Measurements from ENCODE around the gene EMCN. TPM values are rescaled to one million over a fixed set of nuclear protein-coding genes. Genes with fewer than 3 reads are reported as not detected.

EMCN gene
- total RNA-seq, 1 donor = not detected

DNA sequence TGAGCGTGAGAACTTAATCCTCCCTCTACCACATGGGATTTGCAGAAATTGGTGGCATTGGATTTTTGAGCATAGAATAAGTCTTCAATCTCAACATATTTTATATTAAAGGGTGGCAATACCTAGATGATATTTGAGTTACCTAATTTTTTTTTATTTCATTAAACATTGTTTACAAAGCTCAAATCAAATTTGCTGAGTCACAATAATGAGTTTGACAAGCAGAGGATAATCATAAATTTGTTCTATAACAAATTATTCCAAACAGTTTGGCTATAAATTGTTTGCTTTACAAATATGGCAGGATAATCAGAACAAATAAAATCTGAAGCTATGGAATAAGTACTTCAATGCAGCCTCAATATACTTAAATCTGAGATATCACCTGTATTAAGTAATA, 22.7 kb downstream of the EMCN start:
- DNase-seq (ENCODE audit: insufficient read length, low spot score, missing footprints) = no peak
- Histone ChIP-seq H3K4me1 (ENCODE audit: insufficient read depth, low read length) (no peaks in the 10 kb centered on the region), H3K4me2 (ENCODE audit: insufficient read depth, low read length) (no peak overlapping the region), H4K20me1 (ENCODE audit: insufficient read depth, low read length) (no peaks in the 10 kb centered on the region), H3K36me3 (ENCODE audit: insufficient read depth, low read length) (no peaks in the 10 kb centered on the region), H3K9me3 (ENCODE audit: low read depth, low read length) (no peaks in the 10 kb centered on the region), H3K4me3 (ENCODE audit: insufficient read depth, low read length) (no peak overlapping the region), H3K79me2 (ENCODE audit: insufficient read depth, low read length) (no peaks in the 10 kb centered on the region), H2AFZ (ENCODE audit: low read length) (no peak overlapping the region), H3K27ac (ENCODE audit: low read depth, low read length) (no peak overlapping the region), H3K27me3 (ENCODE audit: insufficient read depth, low read length) (no peaks in the 10 kb centered on the region)
- TF ChIP-seq, protein P1, sequence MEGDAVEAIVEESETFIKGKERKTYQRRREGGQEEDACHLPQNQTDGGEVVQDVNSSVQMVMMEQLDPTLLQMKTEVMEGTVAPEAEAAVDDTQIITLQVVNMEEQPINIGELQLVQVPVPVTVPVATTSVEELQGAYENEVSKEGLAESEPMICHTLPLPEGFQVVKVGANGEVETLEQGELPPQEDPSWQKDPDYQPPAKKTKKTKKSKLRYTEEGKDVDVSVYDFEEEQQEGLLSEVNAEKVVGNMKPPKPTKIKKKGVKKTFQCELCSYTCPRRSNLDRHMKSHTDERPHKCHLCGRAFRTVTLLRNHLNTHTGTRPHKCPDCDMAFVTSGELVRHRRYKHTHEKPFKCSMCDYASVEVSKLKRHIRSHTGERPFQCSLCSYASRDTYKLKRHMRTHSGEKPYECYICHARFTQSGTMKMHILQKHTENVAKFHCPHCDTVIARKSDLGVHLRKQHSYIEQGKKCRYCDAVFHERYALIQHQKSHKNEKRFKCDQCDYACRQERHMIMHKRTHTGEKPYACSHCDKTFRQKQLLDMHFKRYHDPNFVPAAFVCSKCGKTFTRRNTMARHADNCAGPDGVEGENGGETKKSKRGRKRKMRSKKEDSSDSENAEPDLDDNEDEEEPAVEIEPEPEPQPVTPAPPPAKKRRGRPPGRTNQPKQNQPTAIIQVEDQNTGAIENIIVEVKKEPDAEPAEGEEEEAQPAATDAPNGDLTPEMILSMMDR (IDR thresholded peaks at IDR 0.05; ENCODE audit: extremely low read depth, low read depth, low read length) = no peak

DNA sequence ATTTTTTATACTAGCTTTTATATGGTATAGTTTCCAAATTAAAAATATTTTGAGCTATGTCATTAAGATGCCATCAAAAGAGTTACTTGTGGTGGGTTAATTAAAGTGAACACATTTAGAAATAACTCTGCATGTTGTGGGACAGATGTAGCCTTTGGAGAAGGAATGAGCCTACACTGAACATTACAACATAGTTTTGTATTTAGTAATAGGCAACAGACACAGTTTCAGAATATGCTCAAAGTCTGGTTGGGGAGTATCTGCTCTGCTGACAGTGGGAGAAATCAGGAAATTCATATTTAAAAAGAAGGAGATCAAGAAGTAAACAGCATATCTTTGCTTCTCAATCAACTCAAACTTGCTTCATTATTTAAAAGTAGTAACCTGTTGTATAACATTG, 23.7 kb downstream of the EMCN start:
- Histone ChIP-seq H3K27ac (ENCODE audit: low read depth, low read length) (no peak overlapping the region), H2AFZ (ENCODE audit: low read length) (no peak overlapping the region), H3K27me3 (ENCODE audit: insufficient read depth, low read length) (no peaks in the 10 kb centered on the region), H3K36me3 (ENCODE audit: insufficient read depth, low read length) (no peaks in the 10 kb centered on the region), H4K20me1 (ENCODE audit: insufficient read depth, low read length) (no peaks in the 10 kb centered on the region), H3K4me2 (ENCODE audit: insufficient read depth, low read length) (no peak overlapping the region), H3K79me2 (ENCODE audit: insufficient read depth, low read length) (no peaks in the 10 kb centered on the region), H3K9me3 (ENCODE audit: low read depth, low read length) (no peaks in the 10 kb centered on the region), H3K4me3 (ENCODE audit: insufficient read depth, low read length) (no peak overlapping the region), H3K4me1 (ENCODE audit: insufficient read depth, low read length) (no peaks in the 10 kb centered on the region)
- TF ChIP-seq, protein P1 (IDR thresholded peaks at IDR 0.05; ENCODE audit: extremely low read depth, low read depth, low read length) = no peak
- no peak for DNase-seq (ENCODE audit: insufficient read length, low spot score, missing footprints)

DNA sequence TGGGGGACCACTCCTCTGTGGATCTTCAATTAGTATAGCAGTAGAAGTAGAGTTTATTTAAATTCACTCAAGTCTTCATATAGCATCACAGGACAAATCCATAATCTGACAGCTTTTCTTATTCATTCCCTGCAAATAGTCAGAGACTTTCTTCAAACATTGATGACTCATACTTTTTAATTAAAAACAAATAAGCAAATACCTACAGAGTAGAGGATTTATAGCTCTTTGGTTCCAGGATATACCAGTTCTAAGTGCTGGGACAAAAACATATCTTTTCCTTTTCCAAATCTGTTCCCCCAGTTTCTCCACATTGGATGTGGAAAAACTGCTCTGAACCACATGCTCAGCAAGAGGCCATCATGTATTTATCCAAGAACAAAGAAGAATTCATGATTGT, 24.1 kb downstream of the EMCN start:
- H3K4me2 ChIP-seq (ENCODE audit: insufficient read depth, low read length) = no peak overlapping the region
- TF ChIP-seq, protein P1 (IDR thresholded peaks at IDR 0.05; ENCODE audit: extremely low read depth, low read depth, low read length) = no peak
- no peak for DNase-seq (ENCODE audit: insufficient read length, low spot score, missing footprints)

DNA sequence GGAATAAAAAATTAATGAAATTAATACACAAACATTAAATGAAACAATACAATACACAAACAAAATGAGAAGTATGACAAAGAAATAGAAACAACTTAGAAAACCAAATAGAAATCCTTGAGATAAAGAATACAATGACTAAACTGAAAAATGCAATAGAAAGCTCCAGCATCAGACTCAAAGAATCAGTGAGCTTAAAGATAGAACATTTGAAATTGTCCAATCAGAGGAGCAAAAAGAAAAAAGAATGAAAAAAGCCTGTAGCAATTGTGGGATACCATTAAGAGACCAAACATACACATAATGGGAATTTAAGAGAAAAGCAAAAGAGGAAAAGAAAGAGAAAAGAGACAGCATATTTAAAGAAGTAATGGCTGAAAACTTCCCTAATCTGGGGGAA, 25.7 kb downstream of the EMCN start:
- Histone ChIP-seq H3K79me2 (ENCODE audit: insufficient read depth, low read length) (no peaks in the 10 kb centered on the region), H3K9me3 (ENCODE audit: low read depth, low read length) (no peaks in the 10 kb centered on the region), H3K4me2 (ENCODE audit: insufficient read depth, low read length) (no peak overlapping the region), H3K27me3 (ENCODE audit: insufficient read depth, low read length) (no peaks in the 10 kb centered on the region), H2AFZ (ENCODE audit: low read length) (no peak overlapping the region), H3K4me3 (ENCODE audit: insufficient read depth, low read length) (no peak overlapping the region), H4K20me1 (ENCODE audit: insufficient read depth, low read length) (no peaks in the 10 kb centered on the region), H3K27ac (ENCODE audit: low read depth, low read length) (no peak overlapping the region), H3K4me1 (ENCODE audit: insufficient read depth, low read length) (no peaks in the 10 kb centered on the region), H3K36me3 (ENCODE audit: insufficient read depth, low read length) (no peaks in the 10 kb centered on the region)
- no peak for DNase-seq (ENCODE audit: insufficient read length, low spot score, missing footprints)
- TF ChIP-seq, protein P1 (IDR thresholded peaks at IDR 0.05; ENCODE audit: extremely low read depth, low read depth, low read length) = no peak

More for the DNA sequence above, 24.1 kb downstream of the EMCN start:
- Histone ChIP-seq H3K9me3 (ENCODE audit: low read depth, low read length) (no peaks in the 10 kb centered on the region), H3K4me1 (ENCODE audit: insufficient read depth, low read length) (no peaks in the 10 kb centered on the region), H3K4me3 (ENCODE audit: insufficient read depth, low read length) (no peak overlapping the region), H4K20me1 (ENCODE audit: insufficient read depth, low read length) (no peaks in the 10 kb centered on the region), H3K27ac (ENCODE audit: low read depth, low read length) (no peak overlapping the region), H2AFZ (ENCODE audit: low read length) (no peak overlapping the region), H3K79me2 (ENCODE audit: insufficient read depth, low read length) (no peaks in the 10 kb centered on the region), H3K27me3 (ENCODE audit: insufficient read depth, low read length) (no peaks in the 10 kb centered on the region), H3K36me3 (ENCODE audit: insufficient read depth, low read length) (no peaks in the 10 kb centered on the region)
